SK-N-SH (cell line): ENCODE measurements around the gene MNT. TPM values are rescaled to one million over a fixed set of nuclear protein-coding genes. Genes with fewer than 3 reads are reported as not detected.

Source experiments
- CTCF ChIA-PET: fragments of 300-600, 350-600 bp; formaldehyde crosslinking; extraction: SDS; loops from one replicate; lab custom pipeline; 2021; lab: Yijun Ruan, JAX
- POLR2A ChIA-PET: fragments of 350-600 bp; sonication (Branson Sonifier 250); formaldehyde crosslinking; extraction: SDS; loops from one replicate; lab custom pipeline; 2020; ENCODE audit warnings: antibody characterized with exemption, inconsistent platforms; lab: Yijun Ruan, JAX
- DNase-seq: peaks from one replicate; pipeline ENCODE4 v3.0.0; 2012
- H2AFZ ChIP-seq: fragments of 200-600 bp; sonication (generic); 2 replicates; pipeline ENCODE4 v1.8.1; 2016; ENCODE audit warnings: antibody characterized with exemption, mild to moderate bottlenecking, low read depth
- H3F3A ChIP-seq: fragments of 200-600 bp; sonication (generic); replicated peaks from 2 replicates; pipeline ENCODE3; 2016; ENCODE audit warnings: antibody characterized with exemption, mild to moderate bottlenecking; ENCODE audit not compliant: insufficient read depth
- H3K27ac ChIP-seq, 2 experiments: fragments of 200-500 bp in 1 of 2; fragments of 200-600 bp in 1 of 2; sonication (Bioruptor generic) in 1 of 2; sonication (generic), shearing (Covaris generic) in 1 of 2; 2 replicates each; pipeline versions ENCODE4 v1.5.1 to v1.6.1; 2014 to 2016; ENCODE audit warnings: low read depth in 2 of 2, inconsistent platforms in 1 of 2, low read length in 1 of 2, mild to moderate bottlenecking in 1 of 2, mixed read lengths in 1 of 2
- H3K27me3 ChIP-seq: fragments of 200-600 bp; sonication (generic), shearing (Covaris generic); 2 replicates; pipeline ENCODE4 v1.6.1; 2016; ENCODE audit warnings: mixed run types; ENCODE audit not compliant: insufficient read depth
- H3K36me3 ChIP-seq, 2 experiments: fragments of 200-500 bp in 1 of 2; fragments of 200-600 bp in 1 of 2; sonication (Bioruptor generic) in 1 of 2; sonication (generic) in 1 of 2; replicated peaks in 1 of 2; 2 replicates each; pipeline versions ENCODE3 to v1.5.1; 2014 to 2016; ENCODE audit warnings: low read length in 1 of 2, mild to moderate bottlenecking in 1 of 2; ENCODE audit not compliant: insufficient read depth in 2 of 2, control insufficient read depth in 1 of 2
- H3K4me1 ChIP-seq, 2 experiments: fragments of 200-500 bp in 1 of 2; fragments of 200-600 bp in 1 of 2; sonication (Bioruptor generic) in 1 of 2; sonication (generic), shearing (Covaris generic) in 1 of 2; 2 replicates each; pipeline versions ENCODE4 v1.5.1 to v1.6.1; 2014 to 2016; ENCODE audit warnings: low read depth in 1 of 2, low read length in 1 of 2, mixed run types in 1 of 2; ENCODE audit not compliant: insufficient read depth in 2 of 2, control insufficient read depth in 1 of 2
- H3K4me2 ChIP-seq: fragments of 200-600 bp; sonication (generic), shearing (Covaris generic); 2 replicates; pipeline ENCODE4 v1.6.1; 2017; ENCODE audit warnings: mixed run types
- H3K4me3 ChIP-seq, 2 experiments: fragments of 200-500 bp in 1 of 2; fragments of 200-600 bp in 1 of 2; sonication (Bioruptor generic) in 1 of 2; sonication (generic), shearing (Covaris generic) in 1 of 2; 2 replicates each; pipeline versions ENCODE4 v1.5.1 to v1.8.1; 2014 to 2016; ENCODE audit warnings: low read depth in 2 of 2, inconsistent platforms in 1 of 2, low read length in 1 of 2, mild to moderate bottlenecking in 1 of 2, mixed read lengths in 1 of 2, moderate library complexity in 1 of 2
- H3K79me2 ChIP-seq: fragments of 200-600 bp; sonication (generic); 2 replicates; pipeline ENCODE4 v1.8.1; 2017; ENCODE audit warnings: mild to moderate bottlenecking; ENCODE audit not compliant: insufficient read depth
- H3K9ac ChIP-seq: fragments of 200-600 bp; sonication (generic); 2 replicates; pipeline ENCODE4 v1.6.1; 2017; ENCODE audit warnings: mixed run types
- H3K9me2 ChIP-seq: fragments of 200-600 bp; sonication (generic); 2 replicates; pipeline ENCODE4 v1.6.1; 2017; ENCODE audit warnings: mixed run types
- H3K9me3 ChIP-seq: fragments of 200-600 bp; sonication (generic); 2 replicates; pipeline ENCODE4 v1.6.1; 2017; ENCODE audit warnings: mixed run types, mild to moderate bottlenecking, moderate library complexity
- H4K20me1 ChIP-seq: fragments of 200-600 bp; sonication (generic); 2 replicates; pipeline ENCODE4 v1.6.1; 2017; ENCODE audit warnings: mild to moderate bottlenecking, mixed run types; ENCODE audit not compliant: insufficient read depth
- CTCF ChIP-seq: fragments of 200-600 bp; sonication (generic); IDR thresholded peaks from 2 replicates; pipeline ENCODE4 v1.6.1; 2017; ENCODE audit warnings: antibody characterized with exemption, mild to moderate bottlenecking, moderate library complexity
- EP300 ChIP-seq, 2 experiments: IDR thresholded peaks; 2 replicates each; pipeline versions ENCODE4 v1.4.0 to v1.6.1; 2012; ENCODE audit warnings: borderline replicate concordance in 1 of 2, low read depth in 1 of 2, low read length in 1 of 2
- FOXJ3 ChIP-seq: sonication (generic); formaldehyde crosslinking; IDR thresholded peaks from 2 replicates; pipeline ENCODE4 v1.5.1; 2020; ENCODE audit warnings: mild to moderate bottlenecking, missing genetic modification reagents
- IRF3 ChIP-seq: fragments of 150-350 bp; IDR thresholded peaks from 2 replicates; pipeline ENCODE4 v1.6.1; 2016; ENCODE audit warnings: mild to moderate bottlenecking, low read depth, low read length
- MEF2A ChIP-seq: IDR thresholded peaks from 2 replicates; pipeline ENCODE4 v1.4.0; 2012; ENCODE audit warnings: low read depth, borderline replicate concordance
- MXI1 ChIP-seq: IDR thresholded peaks from 2 replicates; pipeline ENCODE4 v1.6.1; 2012; ENCODE audit warnings: mild to moderate bottlenecking, low read depth, low read length, improper control_type of control experiment
- RAD21 ChIP-seq: IDR thresholded peaks from 2 replicates; pipeline ENCODE4 v1.6.1; 2012; ENCODE audit warnings: mild to moderate bottlenecking, low read length
- RFX5 ChIP-seq: IDR thresholded peaks from 2 replicates; pipeline ENCODE4 v1.6.1; 2012; ENCODE audit warnings: mild to moderate bottlenecking, improper control_type of control experiment, low read length
- RXRA ChIP-seq: IDR thresholded peaks from 2 replicates; pipeline ENCODE4 v1.4.0; 2012; ENCODE audit warnings: low read depth, mild to moderate bottlenecking, borderline replicate concordance
- SMC3 ChIP-seq: IDR thresholded peaks from 2 replicates; pipeline ENCODE4 v1.6.1; 2012; ENCODE audit warnings: low read depth, low read length, improper control_type of control experiment
- TAF1 ChIP-seq: IDR thresholded peaks from 2 replicates; pipeline ENCODE4 v1.6.1; 2012; ENCODE audit warnings: low read depth, mild to moderate bottlenecking, low read length, moderate library complexity, borderline replicate concordance
- USF1 ChIP-seq: IDR thresholded peaks from 2 replicates; pipeline ENCODE4 v1.4.0; 2012; ENCODE audit warnings: low read depth, borderline replicate concordance
- ZBTB33 ChIP-seq: IDR thresholded peaks from 2 replicates; pipeline ENCODE4 v1.4.0; 2012; ENCODE audit warnings: low read depth, borderline replicate concordance
- WGBS: methylation state at CpG from one replicate; pipeline ENCODE4 v1.1.6; 2017; ENCODE audit warnings: low lambda C conversion rate; 5-methylcytosine and 5-hydroxymethylcytosine counted together
- polyA plus RNA-seq, 3 experiments: library from polyadenylated mRNA; depleted of rRNA; stranded (reverse); fragments of >200 nt; gene quantifications; 2 replicates each; pipeline ENCODE4 v1.2.3, GENCODE V29; 2012

MNT gene
- polyA plus RNA-seq, 1 of the 3 experiments (the other 2 are of a cell fraction) = 7.1 TPM

GRCh38 chr17:2362416-2362815, 38.4 kb downstream of the MNT start:
- Histone ChIP-seq H3K4me3 (no peak overlapping the region), H2AFZ (no peak overlapping the region), H3K79me2 (peaks cover 6% of the 10 kb centered on the region; the same call in 1 of the 2 replicates), H3K9me3 (no peaks in the 10 kb centered on the region), H3K4me1 (peaks cover 2 to 16% of the 10 kb centered on the region in 2 experiments; a peak in 2 of 4 replicates), H3K27me3 (no peaks in the 10 kb centered on the region), H3K9ac (no peak overlapping the region), H3K27ac (no peak overlapping the region), H4K20me1 (peaks cover 26% of the 10 kb centered on the region), H3K4me2 (no peak overlapping the region), H3K9me2 (no peaks in the 10 kb centered on the region), H3K36me3 (peaks cover 0 to 46% of the 10 kb centered on the region in 2 experiments), H3F3A (no peaks in the 10 kb centered on the region)
- CTCF ChIA-PET = interaction anchor here (1.7 to 10.6 kb wide), 2 partner anchors 10 to 20 kb away, joined by 7 to 88 read pairs; no protein-coding TSS in a partner anchor
- 98% methylated on average over 19 of the region's 19 CpGs for WGBS
- DNase-seq = no peak
- TF ChIP-seq USF1 (no peak), RFX5 (no peak)
- POLR2A ChIA-PET = no interaction called here

GRCh38 chr17:2362016-2362415, 38.8 kb downstream of the MNT start:
- TF ChIP-seq ZBTB33 (no peak), MXI1 (no peak), EP300 (IDR thresholded peaks at IDR 0.05; ENCODE audit: borderline replicate concordance in 1 of 2, low read depth in 1 of 2, low read length in 1 of 2) (no peak), RXRA (no peak), SMC3 (no peak), RAD21 (no peak), FOXJ3 (no peak), TAF1 (no peak), CTCF (no peak), IRF3 (no peak), MEF2A (no peak)
- no peak overlapping the region for H2AFZ ChIP-seq
- ChIA-PET CTCF (interaction anchor here (2.1 to 10.6 kb wide), 4 partner anchors 9 to 55 kb away, joined by 12 to 88 read pairs (median 16); no protein-coding TSS in a partner anchor), POLR2A (no interaction called here)
- no peak overlapping the region for H3K9ac ChIP-seq
- no peak overlapping the region for H3K4me3 ChIP-seq
- no peaks in the 10 kb centered on the region for H3K9me3 ChIP-seq
- 97% methylated on average over 17 of the region's 20 CpGs for WGBS
- H3K36me3 ChIP-seq = peaks cover 0 to 44% of the 10 kb centered on the region in 2 experiments
- H3K27me3 ChIP-seq = no peaks in the 10 kb centered on the region
- H3K27ac ChIP-seq = no peak overlapping the region
- H3K4me1 ChIP-seq = peaks cover 2 to 16% of the 10 kb centered on the region in 2 experiments; a peak in 2 of 4 replicates
- no peaks in the 10 kb centered on the region for H3K9me2 ChIP-seq
- H3F3A ChIP-seq = no peaks in the 10 kb centered on the region
- H3K79me2 ChIP-seq = peaks cover 6% of the 10 kb centered on the region; the same call in 1 of the 2 replicates
- H3K4me2 ChIP-seq = no peak overlapping the region
- DNase-seq = no peak
- peaks cover 28% of the 10 kb centered on the region for H4K20me1 ChIP-seq
